Germinal center (tissue), 1 donor: Measurements from ENCODE around the gene B4GALT1.
A peak's percentile ranks its signal among the peaks of the same experiment; 100 is the strongest.
"Not testable (repeated sequence)": the region's sequence is repeated elsewhere in the genome, so short reads cannot be mapped to it uniquely, and the experiment has no call there.

Experiments used
- DNase-seq: peaks from one replicate; pipeline ENCODE4 v3.0.0; 2012; ENCODE audit warnings: mixed read lengths, low spot score

Gene B4GALT1

GRCh38 chr9:33184963-33185362, 17.8 kb upstream of the B4GALT1 start:
- DNase-seq: no peak

- no peak for DNase-seq
Observed at GRCh38 chr9:33182519-33182918, 15.4 kb upstream of the B4GALT1 start.

GRCh38 chr9:33180526-33181184, 13.5 kb upstream of the B4GALT1 start:
- no peak for DNase-seq

GRCh38 chr9:33178972-33179697, 12.0 kb upstream of the B4GALT1 start:
- DNase-seq: no peak

- no peak for DNase-seq
Observed at GRCh38 chr9:33177639-33178038, 10.5 kb upstream of the B4GALT1 start.

- no peak for DNase-seq
Observed at GRCh38 chr9:33177086-33177485, 9.9 kb upstream of the B4GALT1 start.

GRCh38 chr9:33175649-33176325, 8.7 kb upstream of the B4GALT1 start:
- DNase-seq: no peak

GRCh38 chr9:33172256-33173238, 5.4 kb upstream of the B4GALT1 start:
- no peak for DNase-seq

- no peak for DNase-seq
Observed at GRCh38 chr9:33170464-33171415, 3.6 kb upstream of the B4GALT1 start.

GRCh38 chr9:33168941-33169544, 1.9 kb upstream of the B4GALT1 start:
- DNase-seq: no peak

- DNase-seq: peak; percentile 31
Observed at GRCh38 chr9:33167972-33168461, 881 bp upstream of the B4GALT1 start.

GRCh38 chr9:33166231-33167083, 679 bp downstream of the B4GALT1 start:
- DNase-seq: peak; percentile 49

GRCh38 chr9:33165263-33166151, 1.6 kb downstream of the B4GALT1 start:
- peak; percentile 54 for DNase-seq

GRCh38 chr9:33164921-33165262, 2.2 kb downstream of the B4GALT1 start:
- DNase-seq: not testable (repeated sequence)

- DNase-seq: no peak
Observed at GRCh38 chr9:33164138-33164809, 2.9 kb downstream of the B4GALT1 start.

- no peak for DNase-seq
Observed at GRCh38 chr9:33163433-33164137, 3.6 kb downstream of the B4GALT1 start.

GRCh38 chr9:33162721-33163311, 4.3 kb downstream of the B4GALT1 start:
- DNase-seq: no peak
